Measurements from ENCODE around the gene GPHA2.
"Not testable (repeated sequence)": the region's sequence is repeated elsewhere in the genome, so short reads cannot be mapped to it uniquely, and the experiment has no call there.

GPHA2 gene, protein sequence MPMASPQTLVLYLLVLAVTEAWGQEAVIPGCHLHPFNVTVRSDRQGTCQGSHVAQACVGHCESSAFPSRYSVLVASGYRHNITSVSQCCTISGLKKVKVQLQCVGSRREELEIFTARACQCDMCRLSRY

DNA sequence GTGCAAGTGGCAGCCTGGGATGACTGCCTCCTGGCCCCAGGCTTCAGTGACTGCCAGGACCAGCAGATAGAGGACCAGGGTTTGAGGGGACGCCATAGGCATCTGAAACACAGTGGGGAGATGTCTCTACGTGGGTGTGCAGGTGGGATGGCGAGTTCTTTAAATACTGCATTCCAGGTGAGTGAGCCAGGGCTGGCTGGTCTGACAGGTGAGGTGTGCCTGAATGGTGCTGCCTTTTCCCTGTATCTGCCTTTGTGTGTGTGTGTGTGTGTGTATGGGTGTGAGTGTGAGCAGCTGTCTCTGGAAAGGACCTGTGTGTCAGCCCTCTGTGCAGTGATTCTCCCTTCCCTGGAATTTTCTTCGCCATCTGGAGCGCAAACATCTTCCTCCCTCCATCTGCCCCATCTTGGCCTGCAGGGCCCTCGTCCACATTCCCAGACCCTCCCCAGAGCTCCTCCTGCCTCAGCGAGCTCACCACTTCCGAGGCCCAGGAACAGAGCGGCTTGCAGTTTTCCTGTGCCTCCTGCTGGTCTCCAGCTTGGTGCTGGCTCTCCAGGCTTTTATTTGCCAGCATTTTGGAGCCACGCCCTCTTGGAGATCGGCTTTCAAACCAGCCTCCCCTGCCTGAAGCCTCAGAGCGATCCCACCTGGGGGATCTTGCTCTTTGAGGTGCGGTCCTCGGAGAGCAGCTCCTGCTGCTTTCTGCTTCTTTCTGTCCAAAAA is at the start of gene GPHA2:
GPHA2 (minus strand) TSS at position 535 of the 723 bp plus-strand sequence; CDS start at position 102, 433 bp downstream.
- no peak for DNase-seq

DNA sequence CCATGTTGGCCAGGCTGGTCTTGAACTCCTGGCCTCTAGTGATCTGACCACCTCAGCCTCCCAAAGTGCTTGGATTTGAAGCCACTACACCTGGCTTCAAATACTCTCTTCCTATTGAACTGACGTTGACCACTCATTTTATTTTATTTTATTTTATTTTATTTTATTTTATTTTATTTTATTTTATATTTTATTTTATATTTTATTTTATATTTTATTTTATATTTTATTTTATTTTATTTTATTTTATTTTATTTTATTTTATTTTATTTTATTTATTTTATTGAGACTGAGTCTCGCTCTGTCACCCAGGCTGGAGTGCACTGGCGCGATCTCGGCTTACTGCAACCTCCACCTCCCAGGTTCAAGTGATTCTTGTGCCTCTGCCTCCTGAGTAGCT is 47.6 kb upstream of the GPHA2 start:
- not testable (repeated sequence) for DNase-seq

DNA sequence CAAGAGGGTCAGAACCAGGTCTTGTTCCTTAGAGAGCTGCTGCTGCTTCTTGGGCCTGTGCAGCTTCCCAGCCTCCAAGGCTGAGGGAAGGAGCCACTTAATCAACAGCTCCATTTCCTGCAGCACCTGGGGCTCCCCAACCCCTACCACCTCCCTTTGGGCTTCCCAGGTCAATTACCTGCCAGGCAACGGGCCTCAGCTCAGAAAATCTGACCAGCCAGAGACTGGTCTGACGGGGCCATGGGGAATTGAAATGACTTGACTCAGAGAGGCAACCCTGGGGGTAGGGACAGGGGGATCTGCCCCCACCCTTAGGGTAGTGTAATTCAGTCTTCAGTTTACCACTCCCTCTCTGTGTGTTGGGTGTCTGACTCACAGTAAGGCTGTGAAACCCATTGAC is 41.0 kb upstream of the GPHA2 start:
- DNase-seq, result no peak

DNA sequence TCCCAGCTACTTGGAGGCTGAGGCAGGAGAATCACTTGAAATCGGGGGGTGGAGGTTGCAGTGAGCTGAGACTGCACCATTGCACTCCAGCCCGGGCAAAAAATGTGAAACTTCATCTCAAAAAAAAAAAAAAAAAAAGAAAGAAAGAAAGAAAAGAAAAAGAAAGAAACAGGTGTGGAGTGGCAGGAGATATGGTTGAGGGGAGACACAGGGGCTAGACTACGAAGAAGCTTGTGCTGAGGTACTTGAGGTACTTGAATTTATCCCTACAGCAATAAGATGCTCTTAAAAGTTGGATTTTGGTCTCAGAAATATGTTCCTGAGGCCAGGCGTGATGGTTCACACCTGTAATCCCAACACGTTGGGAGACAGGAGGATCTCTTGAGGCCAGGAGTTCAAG is 38.4 kb upstream of the GPHA2 start:
- DNase-seq, result no peak

DNA sequence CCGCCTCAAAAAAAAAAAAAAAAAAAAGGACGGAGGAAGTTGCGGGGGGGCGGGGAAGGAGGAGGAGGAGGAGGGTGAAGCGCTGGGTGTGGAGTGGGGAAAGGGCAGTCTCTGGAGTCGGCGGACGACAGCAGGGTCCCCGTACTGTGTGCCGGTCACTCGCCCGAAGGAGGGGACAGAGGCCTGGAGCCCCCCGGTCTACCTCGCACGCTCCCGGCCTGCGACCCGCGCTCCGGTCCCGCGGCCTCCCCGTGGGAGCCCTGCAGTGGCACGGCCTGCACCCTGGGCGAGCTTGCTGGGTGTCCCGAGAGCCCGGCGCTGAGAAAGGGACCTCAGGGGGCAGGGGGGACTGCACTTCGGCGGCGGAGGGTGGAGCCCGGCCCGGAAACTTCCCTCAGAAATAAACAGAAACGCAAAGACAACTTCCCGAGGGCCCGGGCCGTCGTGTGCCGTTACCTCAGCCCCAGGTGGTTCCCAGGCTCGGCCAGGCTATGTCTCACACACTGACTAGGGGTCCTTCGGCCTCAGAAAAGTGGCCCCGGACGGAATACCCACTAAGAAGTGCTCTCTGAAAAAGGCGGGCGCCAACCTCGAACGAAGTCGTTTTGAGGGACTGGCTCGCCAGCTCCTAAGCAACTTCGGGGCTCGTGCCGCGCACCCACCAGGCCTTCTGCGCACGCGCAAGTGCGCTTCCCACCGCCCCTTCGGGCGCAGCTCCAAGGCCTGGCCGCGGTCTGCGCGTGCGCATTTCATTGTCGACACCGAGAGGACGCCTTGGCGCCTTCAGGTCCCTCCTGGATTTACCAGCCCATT is 35.9 kb upstream of the GPHA2 start, which contains the start of gene MAJIN:
MAJIN (minus strand) TSS at position 688 of the 813 bp plus-strand sequence. CDS start 12,703 bp downstream, outside the sequence.
- DNase-seq, result no peak

DNA sequence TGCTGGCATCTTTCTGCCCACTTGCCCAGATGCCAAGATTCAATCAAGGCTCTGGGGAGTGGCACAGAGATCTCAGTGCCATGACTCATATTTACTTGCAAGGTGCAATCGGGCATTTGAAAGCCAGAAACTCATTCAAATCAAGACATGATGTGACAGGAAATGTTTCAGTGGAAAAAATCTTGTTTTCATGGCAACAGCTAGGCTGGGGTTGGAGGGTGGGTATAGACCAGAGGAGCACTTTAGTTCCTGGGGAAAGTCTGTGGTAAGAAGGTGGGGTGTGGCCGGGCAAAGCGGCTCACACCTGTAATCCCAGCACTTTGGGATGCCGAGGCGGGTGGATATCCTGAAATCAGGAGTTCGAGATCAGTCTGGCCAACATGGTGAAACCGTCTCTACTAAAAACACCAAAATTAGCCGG is 35.0 kb upstream of the GPHA2 start:
- no peak for DNase-seq

DNA sequence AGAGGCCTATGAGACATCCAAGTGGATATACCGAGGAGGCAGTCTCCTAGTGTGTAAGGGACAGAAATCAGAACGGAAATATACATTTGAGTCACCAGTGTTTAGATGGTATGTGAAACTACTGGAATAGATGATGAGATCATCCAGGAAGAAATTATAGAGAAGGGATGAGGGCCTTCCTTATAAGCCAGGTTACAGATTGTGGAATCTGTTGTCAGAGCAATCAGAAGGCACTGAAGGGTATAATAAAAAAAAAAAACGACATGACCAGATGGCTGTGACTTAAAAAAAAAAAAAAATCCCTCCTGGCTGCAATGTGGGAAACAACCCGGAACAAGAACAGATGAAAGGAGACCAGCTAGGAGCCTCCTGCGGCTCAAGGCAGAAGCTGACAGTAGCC is 33.5 kb upstream of the GPHA2 start:
- DNase-seq, result no peak

DNA sequence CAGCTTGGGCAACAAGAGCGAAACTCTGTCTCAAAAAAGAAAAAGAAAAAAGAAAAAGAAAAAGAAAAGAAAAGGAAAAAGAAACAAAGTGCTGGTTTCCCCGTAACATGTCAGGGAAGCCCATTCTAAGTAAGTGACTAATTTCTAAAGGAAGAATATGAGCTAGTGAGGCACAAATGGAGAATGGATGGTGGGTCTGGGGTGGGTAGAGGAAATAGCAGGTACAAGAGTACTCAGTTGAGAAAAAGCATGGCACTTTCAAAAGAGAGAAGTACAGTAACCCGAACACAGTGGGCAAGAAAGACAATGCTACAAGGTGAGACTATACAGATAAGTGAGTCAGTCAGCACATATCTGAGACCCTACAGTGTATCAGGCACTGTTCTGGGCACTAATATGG is 31.7 kb upstream of the GPHA2 start:
- DNase-seq, result no peak

DNA sequence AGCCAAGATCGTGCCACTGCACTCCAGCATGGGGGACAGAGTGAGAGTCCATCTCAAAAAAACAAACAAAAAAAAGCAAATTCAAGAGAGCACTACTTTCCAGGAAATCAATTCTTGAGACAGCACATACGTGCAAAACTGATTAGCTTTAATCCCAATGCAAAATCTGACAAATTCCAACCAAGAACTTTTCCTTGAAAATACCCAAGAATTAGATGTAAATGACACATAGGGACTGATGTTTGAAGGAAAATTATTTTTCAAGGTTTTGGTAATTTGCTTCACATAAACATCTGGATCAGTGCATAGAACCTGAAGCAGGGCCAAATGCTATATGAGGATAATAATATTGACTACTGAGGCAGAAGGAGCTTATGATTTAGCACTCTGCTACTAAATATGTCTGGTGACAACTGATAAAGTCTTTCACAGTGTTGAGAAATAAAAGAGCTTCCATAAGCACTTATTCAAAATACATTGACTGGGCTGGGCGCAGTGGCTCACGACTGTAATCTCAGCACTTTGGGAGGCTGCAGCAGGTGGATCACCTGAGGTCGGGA is 27.5 kb upstream of the GPHA2 start:
- DNase-seq, result no peak

DNA sequence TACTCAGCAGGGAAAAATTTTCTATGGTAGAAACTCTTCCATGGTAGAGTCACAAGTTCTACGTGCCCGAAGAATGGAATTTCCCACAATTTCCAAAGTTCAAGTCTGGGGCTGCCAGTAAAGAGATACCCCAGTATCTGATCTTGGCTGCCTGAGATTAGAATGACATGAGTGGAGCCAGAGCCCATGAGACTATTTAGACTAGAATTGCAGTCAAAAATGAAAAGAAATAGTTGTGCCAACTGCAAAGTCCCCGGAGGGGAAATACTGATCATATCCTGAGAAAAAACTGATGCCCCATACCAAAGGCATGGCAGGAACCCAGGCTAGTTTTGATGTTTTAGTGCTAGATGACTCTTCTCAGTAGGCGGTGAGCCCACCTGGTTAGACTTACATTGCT is 25.0 kb upstream of the GPHA2 start:
- DNase-seq, result no peak

DNA sequence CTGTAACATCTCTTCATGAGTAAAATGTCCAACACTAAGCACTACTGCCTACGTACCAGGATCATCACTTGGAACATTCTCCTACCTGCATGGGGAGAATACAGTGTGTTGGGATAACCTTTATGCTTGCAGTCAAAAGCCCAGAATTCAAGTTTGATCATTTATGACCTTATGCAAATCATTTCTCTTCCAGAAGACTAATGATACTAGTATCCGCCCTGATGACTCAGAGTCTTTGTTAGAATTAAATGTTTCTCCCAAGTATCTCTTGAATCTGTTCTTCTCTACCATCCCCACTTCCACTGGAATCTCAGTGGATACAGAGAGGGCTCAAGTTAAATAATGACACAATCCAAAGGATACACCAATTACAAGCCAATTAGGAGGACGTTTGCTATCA is 23.8 kb upstream of the GPHA2 start:
- DNase-seq, result no peak

DNA sequence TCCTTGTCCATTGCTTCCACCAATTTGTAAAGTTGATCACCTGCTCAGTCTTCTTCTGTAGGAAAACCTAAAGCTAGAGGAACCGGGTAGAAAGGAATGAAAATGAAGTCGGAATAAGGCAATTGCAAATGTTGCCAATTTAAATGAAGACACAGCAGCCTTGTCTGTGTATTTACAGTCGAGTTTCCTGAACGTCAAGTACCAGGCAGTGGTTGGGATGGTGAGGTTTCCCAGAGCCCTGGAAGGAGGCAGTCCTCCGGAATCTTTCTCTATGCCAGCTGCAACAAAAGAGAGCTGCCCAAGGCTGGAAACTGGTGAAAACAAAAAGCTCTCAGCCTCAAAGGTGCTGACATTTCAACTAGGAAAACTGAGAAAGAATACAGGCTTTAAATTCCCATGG is 18.5 kb upstream of the GPHA2 start:
- DNase-seq, result no peak

DNA sequence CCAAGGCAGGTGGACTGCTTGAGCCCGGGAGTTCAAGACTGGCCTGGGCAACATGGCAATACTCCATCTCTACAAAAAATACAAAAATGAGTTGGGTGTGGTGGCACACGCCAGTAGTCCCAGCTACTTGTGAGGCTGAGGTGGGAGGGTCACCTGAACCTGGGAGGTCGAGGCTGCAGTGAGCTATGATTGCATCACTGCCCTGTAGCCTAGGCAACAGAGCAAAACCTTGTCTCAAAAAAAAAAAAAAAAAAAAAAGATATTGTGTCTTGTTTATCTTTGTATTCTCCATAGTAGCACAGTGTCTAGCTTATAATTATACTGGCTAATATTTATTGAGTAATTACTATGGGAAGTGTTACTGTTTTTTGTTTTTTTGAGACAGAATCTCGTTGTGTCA is 15.8 kb upstream of the GPHA2 start:
- no peak for DNase-seq

DNA sequence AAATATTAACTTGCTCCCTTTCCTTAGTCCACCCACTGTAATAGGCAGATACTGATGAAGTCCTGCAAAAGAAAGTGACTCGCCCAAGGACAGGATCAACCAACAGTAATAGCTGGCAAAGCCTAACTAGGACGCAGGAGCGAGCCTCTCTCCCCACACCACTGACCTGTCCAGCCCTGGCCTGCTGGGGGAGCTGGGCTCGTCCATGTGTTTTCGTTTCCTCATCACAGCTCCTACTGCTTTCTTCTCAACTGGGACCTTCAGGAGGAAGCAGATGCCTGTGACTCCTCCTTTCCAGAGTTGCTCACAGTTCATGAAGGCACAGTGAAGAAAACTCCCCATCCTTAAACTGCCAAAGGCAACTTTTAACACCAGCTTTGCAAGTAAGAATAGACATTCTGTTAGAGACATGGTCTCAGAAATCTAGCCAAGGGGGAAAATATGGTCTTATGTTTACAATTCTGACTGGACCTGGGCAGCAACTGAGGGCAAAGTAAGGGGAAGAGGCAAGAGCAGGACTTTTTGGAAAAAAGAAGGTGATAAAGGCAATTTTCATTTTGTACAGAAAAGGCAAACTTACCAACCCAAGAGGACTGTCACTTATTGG is 11.6 kb upstream of the GPHA2 start:
- no peak for DNase-seq

DNA sequence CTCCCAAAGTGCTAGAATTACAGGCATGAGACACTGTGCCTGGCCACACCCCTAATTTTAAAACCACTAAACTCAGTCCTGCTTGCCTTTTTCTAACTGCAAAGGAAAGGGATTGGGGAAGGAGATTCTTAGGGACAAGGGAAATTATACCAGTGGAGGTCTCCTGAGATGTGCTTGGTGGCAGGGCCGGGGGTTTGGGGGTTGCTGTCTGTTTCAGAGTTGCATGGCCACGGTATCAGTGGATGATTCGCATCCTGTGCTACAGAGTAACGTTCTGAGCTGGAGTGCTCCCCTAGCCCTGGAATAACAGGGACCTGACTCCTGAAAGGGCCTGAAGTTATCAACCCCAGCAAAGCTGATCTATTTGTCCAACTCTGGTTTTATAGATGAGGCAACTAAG is 846 bp upstream of the GPHA2 start:
- no peak for DNase-seq

DNA sequence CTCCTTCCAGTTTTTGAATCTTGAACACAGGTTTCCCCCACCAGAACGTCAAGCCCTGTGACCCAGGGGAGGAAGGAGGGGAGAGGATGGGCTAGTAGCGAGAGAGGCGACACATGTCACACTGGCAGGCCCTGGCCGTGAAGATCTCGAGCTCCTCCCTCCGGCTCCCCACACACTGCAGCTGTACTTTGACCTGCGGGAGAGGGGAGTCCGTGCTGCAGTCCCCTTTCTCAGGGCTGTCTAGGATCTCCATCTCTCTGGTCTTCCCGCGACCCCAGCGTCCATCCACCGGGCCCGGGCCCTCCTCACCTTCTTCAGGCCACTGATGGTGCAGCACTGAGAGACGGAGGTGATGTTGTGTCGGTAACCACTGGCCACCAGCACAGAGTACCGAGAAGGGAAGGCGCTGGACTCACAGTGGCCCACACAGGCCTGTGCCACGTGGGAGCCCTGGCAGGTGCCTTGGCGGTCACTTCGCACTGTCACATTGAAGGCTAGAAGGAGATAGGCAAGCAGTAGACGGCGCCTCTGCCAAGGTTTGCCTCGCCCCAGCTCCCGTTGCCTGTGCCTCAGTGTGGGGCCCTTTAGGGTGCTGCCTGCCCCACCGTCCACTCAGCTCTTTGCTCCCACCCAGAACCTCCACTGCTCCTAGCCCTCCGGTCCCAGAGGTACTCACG is 873 bp downstream of the GPHA2 start:
- DNase-seq, result no peak

DNA sequence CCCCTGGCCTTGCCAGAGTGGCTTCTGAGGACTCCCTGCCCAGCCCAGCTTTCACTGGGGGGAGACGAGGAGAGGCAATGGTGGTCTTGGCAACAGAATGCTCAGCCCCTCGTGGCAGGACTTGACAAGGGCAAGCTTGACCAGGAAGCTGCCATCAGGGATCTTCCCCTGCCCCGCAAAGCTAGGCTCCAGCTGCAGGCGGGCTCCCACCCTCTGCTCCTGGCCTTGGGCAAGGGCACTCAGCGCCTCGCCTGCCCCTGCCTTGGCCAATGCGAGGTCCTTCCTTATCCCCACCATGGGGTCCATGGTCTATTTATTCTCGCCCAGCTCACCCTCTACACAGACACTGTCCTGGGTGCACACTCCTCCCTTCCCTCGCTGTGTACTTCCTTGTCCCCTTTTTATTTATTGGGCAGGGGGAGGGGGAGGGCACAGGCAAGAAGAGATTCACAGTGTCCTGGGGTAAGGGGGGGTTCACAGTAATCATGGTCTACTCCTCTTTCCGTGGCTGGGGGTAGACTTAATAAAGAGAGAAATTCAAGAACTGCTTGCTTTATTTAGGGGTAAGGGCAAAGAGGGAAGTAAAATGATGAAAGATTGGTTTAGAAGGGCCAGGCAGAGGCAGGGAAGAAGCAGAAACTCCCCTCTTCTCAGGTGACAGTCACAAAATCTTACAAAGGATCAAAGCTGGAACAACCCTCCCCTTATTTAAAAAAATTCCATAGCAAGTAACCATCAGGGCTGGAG is 1.6 kb downstream of the GPHA2 start:
- no peak for DNase-seq

DNA sequence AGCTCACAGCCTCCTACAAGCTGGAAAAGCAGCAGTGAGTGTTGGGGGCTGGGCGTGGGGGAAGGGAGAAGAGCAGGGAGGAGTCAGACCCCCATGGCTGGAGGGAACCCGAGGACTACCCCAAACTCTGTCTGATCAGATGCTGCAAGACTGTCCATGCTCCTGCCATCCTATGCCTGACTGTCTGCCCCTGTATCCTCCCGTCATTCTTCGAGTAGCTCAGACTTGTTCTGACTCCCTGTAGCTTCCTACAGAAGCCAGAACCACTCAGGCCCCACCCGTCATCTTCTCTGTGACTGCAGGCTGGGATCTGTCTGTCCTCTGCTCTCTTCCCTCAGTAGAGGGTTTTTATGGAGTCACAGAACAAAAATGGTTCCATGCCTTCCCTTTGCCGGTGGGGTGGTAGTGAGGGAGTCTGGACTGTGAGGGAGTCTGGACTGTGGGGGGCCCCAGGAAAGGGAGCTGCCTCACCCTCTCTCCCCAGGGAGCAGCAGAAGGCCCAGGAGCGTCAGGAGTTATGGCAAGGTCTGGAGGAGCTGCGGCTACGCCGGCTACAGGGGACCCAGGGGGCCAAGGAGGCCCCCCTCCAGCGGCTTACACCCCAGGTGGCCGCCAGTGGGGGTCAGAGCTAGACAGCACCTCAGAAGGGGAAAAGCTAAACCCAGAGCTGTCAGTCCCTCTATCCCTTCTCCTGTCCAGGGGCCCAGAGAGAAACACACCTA is 2.3 kb downstream of the GPHA2 start:
- no peak for DNase-seq

DNA sequence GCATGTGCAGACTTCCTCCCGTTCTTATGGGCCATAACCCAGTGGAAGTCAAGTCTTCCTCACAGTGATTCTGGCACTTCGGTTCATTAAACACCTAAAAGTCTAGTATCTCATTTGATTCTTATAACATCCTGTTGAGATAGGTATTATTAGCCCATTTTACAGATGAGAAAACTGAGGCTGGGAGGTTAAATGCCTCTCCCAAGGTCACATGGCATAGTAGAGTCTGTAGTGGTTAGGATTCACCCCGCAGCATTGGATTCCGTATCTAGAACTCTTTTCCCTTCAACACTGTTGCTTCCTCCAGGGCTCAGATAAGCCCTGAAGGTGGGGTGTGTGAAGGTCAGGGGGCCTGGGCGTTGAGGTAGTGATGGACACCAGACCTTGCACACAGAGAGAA is 3.4 kb downstream of the GPHA2 start:
- no peak for DNase-seq

DNA sequence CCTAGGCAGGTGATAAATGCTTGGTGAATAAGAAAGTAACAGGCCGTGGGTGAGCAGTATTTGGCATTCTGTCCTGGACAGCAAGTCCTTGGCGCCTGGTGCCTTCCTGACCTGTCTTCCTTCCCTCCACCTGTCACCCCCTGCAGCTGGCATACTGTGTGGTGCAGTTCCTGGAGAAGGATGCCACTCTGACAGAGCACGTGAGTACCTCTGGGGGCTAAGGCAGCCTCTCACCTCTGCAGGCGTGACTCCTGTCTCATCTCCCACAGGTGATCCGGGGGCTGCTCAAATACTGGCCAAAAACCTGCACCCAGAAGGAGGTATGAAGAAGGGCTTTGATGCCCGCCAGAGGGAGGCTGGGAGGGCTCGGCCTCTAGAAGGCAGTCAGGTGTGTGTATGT is 4.4 kb downstream of the GPHA2 start:
- DNase-seq, result no peak

DNA sequence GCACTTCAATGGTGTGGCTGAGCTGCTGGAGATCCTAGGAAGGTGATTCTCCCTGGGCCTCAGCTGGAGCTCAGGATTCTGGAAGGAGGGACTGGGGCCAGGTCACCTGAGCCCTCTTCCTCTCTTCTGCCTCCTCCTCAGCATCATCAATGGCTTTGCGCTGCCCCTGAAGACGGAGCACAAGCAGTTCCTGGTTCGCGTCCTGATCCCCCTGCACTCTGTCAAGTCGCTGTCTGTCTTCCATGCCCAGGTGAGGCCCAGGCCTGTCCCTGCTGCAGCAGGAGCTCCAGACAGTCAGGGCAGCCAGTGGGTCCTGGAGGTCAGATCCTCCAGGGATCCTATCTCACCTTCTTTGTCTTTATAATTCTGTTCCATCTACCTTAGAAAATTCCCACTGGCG is 5.4 kb downstream of the GPHA2 start:
- no peak for DNase-seq
